Ascending aorta (tissue), 2 donors: ENCODE results near the gene HIVEP3. TPM values are rescaled to one million over a fixed set of nuclear protein-coding genes. Genes with fewer than 3 reads are reported as not detected.

Experiments used
- DNase-seq, 2 donors: peaks; one replicate each; pipeline ENCODE4 v3.0.0-alpha.2; 2019; ENCODE audit warnings: low spot score in 2 of 2
- H3K27ac ChIP-seq, 2 donors: fragments of 200-600 bp; sonication (generic); one replicate each; pipeline ENCODE4 v1.5.1; 2016 to 2017; ENCODE audit warnings: mild to moderate bottlenecking in 1 of 2
- H3K27me3 ChIP-seq: fragments of 200-600 bp; sonication (generic); one replicate; pipeline ENCODE4 v1.5.1; 2017
- H3K36me3 ChIP-seq, 2 donors: fragments of 200-600 bp; sonication (generic); one replicate each; pipeline ENCODE4 v1.5.1; 2016
- H3K4me1 ChIP-seq, 2 donors: fragments of 200-600 bp; sonication (generic); one replicate each; pipeline ENCODE4 v1.5.1; 2016 to 2017; ENCODE audit warnings: mild to moderate bottlenecking in 1 of 2
- H3K4me3 ChIP-seq, 2 donors: fragments of 200-600 bp; sonication (generic); one replicate each; pipeline ENCODE4 v1.5.1; 2016 to 2017; ENCODE audit warnings: mild to moderate bottlenecking in 1 of 2
- H3K9me3 ChIP-seq, 2 donors: fragments of 200-600 bp; sonication (generic); one replicate each; pipeline ENCODE4 v1.5.1; 2016
- CTCF ChIP-seq, 3 experiments: fragments of 200-600 bp in 2 of 3; fragments of 450-650 bp in 1 of 3; sonication (generic) in 2 of 3; IDR thresholded peaks; one replicate each; pipeline ENCODE4 v1.5.1; 2016 to 2019; ENCODE audit warnings: antibody characterized with exemption in 3 of 3, mild to moderate bottlenecking in 1 of 3, moderate library complexity in 1 of 3
- intact Hi-C: fragments of 100-400 bp; cut with DNase I; formaldehyde crosslinking; loops from one replicate; pipeline ENCODE4 v1.15.1; 2023
- total RNA-seq: library from RNA; depleted of rRNA; stranded (reverse); fragments of >200 nt; gene quantifications from one replicate; pipeline ENCODE4 v1.1.0, GENCODE V29; 2016

Gene HIVEP3
- total RNA-seq, 1 donor from 2014 or later: 0.32 TPM

DNA sequence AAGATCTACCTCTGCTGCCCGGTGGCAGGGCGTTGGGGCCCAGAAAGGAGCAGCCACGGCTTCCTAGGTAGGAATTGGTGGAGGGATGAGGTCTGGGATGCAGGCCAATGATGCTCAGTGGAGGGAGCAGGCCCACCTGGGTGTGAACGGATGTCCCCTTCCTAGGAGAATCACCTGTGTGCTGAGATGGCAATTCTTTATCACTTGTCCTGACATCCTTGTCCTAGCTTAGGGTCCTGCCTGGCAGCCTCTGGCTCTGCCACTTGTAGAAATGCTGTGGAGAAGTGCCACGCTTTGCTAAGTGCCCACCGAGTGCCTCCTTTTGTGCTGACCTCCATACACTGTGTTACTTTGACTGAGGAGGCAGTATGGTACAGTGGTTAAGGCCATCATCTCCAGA lies 447.1 kb downstream of the HIVEP3 start:
- intact Hi-C loops: no loop called here
- Histone ChIP-seq H3K9me3 (no peaks in the 10 kb centered on the region), H3K36me3 (no peaks in the 10 kb centered on the region), H3K4me1 (peaks cover 11 to 26% of the 10 kb centered on the region in 2 donors), H3K4me3 (no peak overlapping the region), H3K27ac (no peak overlapping the region), H3K27me3 (no peaks in the 10 kb centered on the region)
- DNase-seq: no peak
- no peak for TF ChIP-seq CTCF (IDR thresholded peaks at IDR 0.05)

- Histone ChIP-seq H3K9me3 (no peaks in the 10 kb centered on the region), H3K4me3 (no peak overlapping the region), H3K27me3 (no peaks in the 10 kb centered on the region), H3K4me1 (peaks cover 2 to 10% of the 10 kb centered on the region in 2 donors), H3K27ac (no peak overlapping the region), H3K36me3 (no peaks in the 10 kb centered on the region)
- DNase-seq: no peak
- TF ChIP-seq CTCF (IDR thresholded peaks at IDR 0.05): no peak
- intact Hi-C loops: no loop called here
Measured at GRCh38 chr1:41469706-41470105, 449.0 kb downstream of the HIVEP3 start.

DNA sequence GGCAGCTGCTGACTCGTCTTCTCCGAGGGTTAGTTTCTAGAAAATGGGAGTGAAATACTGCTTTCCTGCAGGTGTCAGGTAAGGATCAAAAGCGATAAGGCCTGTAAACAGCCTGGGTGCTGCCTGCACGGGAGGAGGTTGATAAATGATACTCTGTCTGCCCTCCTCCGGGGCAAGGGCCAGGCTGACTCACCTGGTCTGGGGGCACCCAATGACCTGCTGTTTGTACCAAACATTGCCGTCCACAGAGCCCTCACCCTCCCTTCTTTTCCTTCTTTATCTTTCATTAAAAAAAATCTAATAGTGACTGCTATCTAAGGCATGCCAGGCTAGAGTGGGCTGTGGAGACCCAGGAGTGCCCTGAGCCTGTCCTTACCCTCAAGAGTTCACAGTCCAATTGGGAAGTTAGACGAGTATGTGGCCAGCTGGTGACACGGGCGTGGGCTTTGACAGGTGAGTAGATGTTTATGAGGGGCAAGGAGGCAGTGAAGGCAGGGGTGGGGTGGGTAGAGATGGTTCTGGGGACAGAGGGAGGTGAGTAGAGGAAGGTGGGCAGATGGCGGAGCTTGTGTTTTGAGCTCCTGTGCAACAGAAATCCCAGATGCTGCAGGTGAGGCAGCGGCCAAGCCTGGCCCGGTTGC lies 450.5 kb downstream of the HIVEP3 start:
- intact Hi-C loops: no loop called here
- no peak for DNase-seq
- no peaks in the 10 kb centered on the region for H3K4me1 ChIP-seq

DNA sequence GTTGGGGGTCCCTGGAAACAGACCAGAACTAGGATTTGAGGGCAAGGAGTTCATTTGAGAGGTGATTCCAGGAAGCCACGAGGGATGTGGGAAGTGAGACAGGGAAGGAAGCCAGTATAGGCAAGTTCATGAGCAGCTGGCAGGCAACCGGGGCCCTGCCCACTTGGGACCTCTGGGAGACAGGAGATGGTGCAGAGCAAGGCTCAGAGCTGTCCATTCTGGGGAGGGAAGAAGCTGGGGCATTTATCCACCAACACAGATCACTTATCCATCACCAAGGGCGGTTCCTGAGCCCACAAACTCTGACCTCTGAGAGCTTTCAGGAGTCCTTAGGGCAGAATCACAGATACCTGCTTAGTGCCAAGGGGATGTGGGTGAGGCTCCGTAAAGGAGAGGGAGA lies 451.0 kb downstream of the HIVEP3 start:
- intact Hi-C loops: no loop called here
- no peak overlapping the region for H3K27ac ChIP-seq
- no peak for TF ChIP-seq CTCF (IDR thresholded peaks at IDR 0.05)
- H3K4me1 ChIP-seq: no peaks in the 10 kb centered on the region
- no peaks in the 10 kb centered on the region for H3K36me3 ChIP-seq
- no peaks in the 10 kb centered on the region for H3K9me3 ChIP-seq
- no peak overlapping the region for H3K4me3 ChIP-seq
- DNase-seq: no peak
- H3K27me3 ChIP-seq: no peaks in the 10 kb centered on the region

More for the DNA sequence above, 450.5 kb downstream of the HIVEP3 start:
- Histone ChIP-seq H3K27me3 (no peaks in the 10 kb centered on the region), H3K27ac (no peak overlapping the region), H3K9me3 (no peaks in the 10 kb centered on the region), H3K36me3 (no peaks in the 10 kb centered on the region), H3K4me3 (no peak overlapping the region)
- TF ChIP-seq CTCF (IDR thresholded peaks at IDR 0.05): no peak

- Histone ChIP-seq H3K4me1 (no peaks in the 10 kb centered on the region), H3K9me3 (no peaks in the 10 kb centered on the region), H3K36me3 (no peaks in the 10 kb centered on the region), H3K27me3 (no peaks in the 10 kb centered on the region), H3K4me3 (no peak overlapping the region), H3K27ac (no peak overlapping the region)
- intact Hi-C loops: no loop called here
- DNase-seq: no peak
- TF ChIP-seq CTCF (IDR thresholded peaks at IDR 0.05): no peak
Measured at GRCh38 chr1:41466146-41466545, 452.6 kb downstream of the HIVEP3 start.

DNA sequence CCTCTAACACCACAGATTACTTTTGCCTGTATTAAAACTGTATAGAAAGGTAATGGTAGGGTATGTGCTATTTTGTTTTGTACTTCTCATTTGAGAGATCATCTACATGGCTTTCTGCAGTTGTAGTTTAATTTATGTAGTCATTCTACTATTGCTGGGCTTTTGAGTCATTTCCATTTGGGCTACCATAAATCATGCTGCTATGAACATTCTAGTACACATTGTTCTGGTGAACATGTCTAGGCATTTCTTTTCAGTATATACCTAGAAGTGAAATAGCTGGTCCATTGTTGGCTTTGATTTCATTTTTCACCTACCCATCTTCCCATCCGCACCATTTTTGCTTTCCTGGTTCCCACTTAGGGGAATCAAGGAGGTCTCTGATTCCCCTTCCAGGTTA lies 453.0 kb downstream of the HIVEP3 start:
- intact Hi-C loops: no loop called here
- TF ChIP-seq CTCF (IDR thresholded peaks at IDR 0.05): no peak
- no peak for DNase-seq

More for the DNA sequence above, 453.0 kb downstream of the HIVEP3 start:
- Histone ChIP-seq H3K4me1 (no peaks in the 10 kb centered on the region), H3K36me3 (no peaks in the 10 kb centered on the region), H3K27me3 (no peaks in the 10 kb centered on the region), H3K9me3 (no peaks in the 10 kb centered on the region), H3K27ac (no peak overlapping the region), H3K4me3 (no peak overlapping the region)
